H1 (cell line): Measurements from ENCODE around the gene ADAMTS6. TPM values are rescaled to one million over a fixed set of nuclear protein-coding genes. Genes with fewer than 3 reads are reported as not detected.
A peak's percentile ranks its signal among the peaks of the same experiment; 100 is the strongest.

ENCODE experiments used
- CTCF ChIA-PET: fragments of 300-600 bp; sonication (Branson Sonifier 250); formaldehyde crosslinking; loops from one replicate; lab custom pipeline; 2021; ENCODE audit not compliant: partially characterized antibody; lab: Charles Lee
- POLR2A ChIA-PET: fragments of 300-600 bp; sonication (Branson Sonifier 250); formaldehyde crosslinking; loops from one replicate; lab custom pipeline; 2021; ENCODE audit warnings: inconsistent platforms; ENCODE audit not compliant: partially characterized antibody; lab: Charles Lee
- DNase-seq, 2 experiments: peaks; one replicate each; pipeline versions ENCODE4 v3.0.0 to v3.0.0-alpha.2; 2010 to 2022; ENCODE audit warnings: low spot score in 2 of 2, low read depth in 1 of 2, mixed read lengths in 1 of 2
- FAIRE-seq: peaks from 2 replicates; lab custom pipeline; 2011; peaks lifted over from hg19 to GRCh38; lab: Jason Lieb, UNC
- H2AFZ ChIP-seq: 2 replicates; pipeline ENCODE4 v1.8.1; 2012; ENCODE audit warnings: low read length, inconsistent platforms
- H2AK5ac ChIP-seq: 2 replicates; pipeline ENCODE4 v1.6.1; 2013; ENCODE audit warnings: low read depth, low read length
- H2BK120ac ChIP-seq: replicated peaks from 2 replicates; pipeline ENCODE3; 2013; ENCODE audit warnings: low read depth, low read length, inconsistent platforms
- H2BK12ac ChIP-seq: 2 replicates; pipeline ENCODE4 v1.6.1; 2013; ENCODE audit warnings: low read depth, low read length
- H2BK15ac ChIP-seq: 2 replicates; pipeline ENCODE4 v1.6.1; 2013; ENCODE audit warnings: low read length
- H2BK20ac ChIP-seq: 2 replicates; pipeline ENCODE4 v1.6.1; 2013; ENCODE audit warnings: low read length
- H2BK5ac ChIP-seq: 2 replicates; pipeline ENCODE4 v1.6.1; 2013; ENCODE audit warnings: low read depth, low read length
- H3K14ac ChIP-seq: 2 replicates; pipeline ENCODE4 v1.6.1; 2013; ENCODE audit warnings: inconsistent platforms; ENCODE audit not compliant: insufficient read length
- H3K18ac ChIP-seq: 2 replicates; pipeline ENCODE4 v1.6.1; 2013; ENCODE audit warnings: low read length; ENCODE audit errors: extremely low read depth
- H3K23ac ChIP-seq: 2 replicates; pipeline ENCODE4 v1.6.1; 2013; ENCODE audit warnings: inconsistent platforms; ENCODE audit not compliant: insufficient read length
- H3K23me2 ChIP-seq: 2 replicates; pipeline ENCODE4 v1.6.1; 2013; ENCODE audit warnings: low read depth, low read length
- H3K27ac ChIP-seq: 2 replicates; pipeline ENCODE4 v1.6.1; 2011; ENCODE audit warnings: low read depth, low read length, inconsistent platforms
- H3K27me3 ChIP-seq, 4 experiments: replicated peaks in 1 of 4; 1 replicate in 1 of 4; 2 replicates in 3 of 4; pipeline versions ENCODE4 v1.6.1 to v1.8.1; 2011 to 2013; ENCODE audit warnings: low read length in 3 of 4, mild to moderate bottlenecking in 3 of 4, inconsistent platforms in 2 of 4, mixed read lengths in 2 of 4, moderate library complexity in 1 of 4; ENCODE audit not compliant: control insufficient read depth in 3 of 4, insufficient read depth in 3 of 4; ENCODE audit errors: extremely low read depth in 1 of 4
- H3K36me3 ChIP-seq, 4 experiments: 2 replicates each; pipeline versions ENCODE4 v1.6.1 to v1.8.1; 2011 to 2013; ENCODE audit warnings: mild to moderate bottlenecking in 4 of 4, low read length in 3 of 4, moderate library complexity in 2 of 4, control low read depth in 1 of 4, inconsistent platforms in 1 of 4; ENCODE audit not compliant: insufficient read depth in 4 of 4, control insufficient read depth in 2 of 4
- H3K4ac ChIP-seq: replicated peaks from 2 replicates; pipeline ENCODE3; 2013; ENCODE audit warnings: low read length, low read depth, mixed read lengths, inconsistent platforms; ENCODE audit not compliant: insufficient read length
- H3K4me1 ChIP-seq, 4 experiments: replicated peaks in 1 of 4; 1 replicate in 1 of 4; 2 replicates in 3 of 4; pipeline versions ENCODE4 v1.6.1 to v1.8.1; 2011 to 2013; ENCODE audit warnings: low read length in 3 of 4, inconsistent platforms in 2 of 4, mixed read lengths in 1 of 4; ENCODE audit not compliant: insufficient read depth in 4 of 4, control insufficient read depth in 3 of 4
- H3K4me2 ChIP-seq, 2 experiments: 2 replicates each; pipeline versions ENCODE4 v1.6.1 to v1.8.1; 2011 to 2013; ENCODE audit warnings: low read depth in 2 of 2, low read length in 2 of 2, control low read depth in 1 of 2, inconsistent platforms in 1 of 2, mild to moderate bottlenecking in 1 of 2; ENCODE audit not compliant: insufficient read depth in 1 of 2
- H3K4me3 ChIP-seq, 4 experiments: fragments of 200-600, 300-600 bp in 1 of 4; sonication (generic), shearing (Covaris generic), sonication (Bioruptor Twin) in 1 of 4; 2 replicates each; pipeline versions ENCODE4 v1.5.1 to v1.8.1; 2011 to 2016; ENCODE audit warnings: low read length in 4 of 4, low read depth in 3 of 4, control low read depth in 2 of 4, inconsistent platforms in 2 of 4, mild to moderate bottlenecking in 2 of 4, mixed read lengths in 1 of 4, moderate library complexity in 1 of 4; ENCODE audit not compliant: insufficient read depth in 2 of 4; ENCODE audit errors: extremely low read depth in 1 of 4
- H3K56ac ChIP-seq: replicated peaks from 2 replicates; pipeline ENCODE3; 2013; ENCODE audit warnings: low read depth, mild to moderate bottlenecking, mixed read lengths, low read length, inconsistent platforms; ENCODE audit not compliant: insufficient read length
- H3K79me1 ChIP-seq: 2 replicates; pipeline ENCODE4 v1.6.1; 2013; ENCODE audit warnings: low read depth, low read length, control low read depth
- H3K79me2 ChIP-seq, 2 experiments: 2 replicates each; pipeline versions ENCODE4 v1.6.1 to v1.8.1; 2012 to 2013; ENCODE audit warnings: low read length in 2 of 2, mild to moderate bottlenecking in 2 of 2, inconsistent platforms in 1 of 2; ENCODE audit not compliant: insufficient read depth in 2 of 2, control insufficient read depth in 1 of 2
- H3K9ac ChIP-seq, 4 experiments: replicated peaks in 1 of 4; 1 replicate in 1 of 4; 2 replicates in 3 of 4; pipeline versions ENCODE4 v1.6.1 to v1.8.1; 2011 to 2013; ENCODE audit warnings: low read depth in 3 of 4, low read length in 3 of 4, control low read depth in 2 of 4, mild to moderate bottlenecking in 2 of 4, moderate library complexity in 2 of 4, inconsistent platforms in 1 of 4; ENCODE audit errors: extremely low read depth in 1 of 4
- H3K9me3 ChIP-seq, 2 experiments: 2 replicates each; pipeline versions ENCODE4 v1.6.1 to v1.8.1; 2012 to 2013; ENCODE audit warnings: mild to moderate bottlenecking in 2 of 2, moderate library complexity in 2 of 2, control low read depth in 1 of 2, inconsistent platforms in 1 of 2, low read depth in 1 of 2, low read length in 1 of 2, mixed read lengths in 1 of 2; ENCODE audit not compliant: insufficient read depth in 2 of 2
- H4K20me1 ChIP-seq, 2 experiments: replicated peaks in 1 of 2; 2 replicates each; pipeline versions ENCODE3 to v1.8.1; 2011 to 2013; ENCODE audit warnings: inconsistent platforms in 2 of 2, low read length in 2 of 2, mild to moderate bottlenecking in 1 of 2; ENCODE audit not compliant: insufficient read depth in 2 of 2, control insufficient read depth in 1 of 2
- H4K5ac ChIP-seq: 2 replicates; pipeline ENCODE4 v1.6.1; 2013; ENCODE audit warnings: low read length, low read depth, mixed read lengths, inconsistent platforms; ENCODE audit not compliant: insufficient read length
- H4K8ac ChIP-seq: 2 replicates; pipeline ENCODE4 v1.8.0; 2013; ENCODE audit warnings: mild to moderate bottlenecking, moderate library complexity, low read length, inconsistent platforms; ENCODE audit not compliant: insufficient read depth; ENCODE audit errors: extremely low read depth
- H4K91ac ChIP-seq: replicated peaks from 2 replicates; pipeline ENCODE3; 2013; ENCODE audit warnings: low read length, mixed read lengths, inconsistent platforms; ENCODE audit not compliant: insufficient read length
- BRCA1 ChIP-seq: IDR thresholded peaks from 2 replicates; pipeline ENCODE4 v1.6.1; 2012; ENCODE audit warnings: low read depth, low read length, improper control_type of control experiment
- CREB1 ChIP-seq: IDR thresholded peaks from 2 replicates; pipeline ENCODE4 v1.6.1; 2012; ENCODE audit warnings: inconsistent platforms
- CTBP2 ChIP-seq: IDR thresholded peaks from 2 replicates; pipeline ENCODE4 v1.7.0; 2011; ENCODE audit warnings: borderline replicate concordance, mild to moderate bottlenecking, moderate library complexity, mixed read lengths, low read length; ENCODE audit not compliant: insufficient read depth, insufficient read length
- HDAC6 ChIP-seq: IDR thresholded peaks from one replicate; pipeline ENCODE4 v1.7.1; 2012; ENCODE audit warnings: low read depth, mild to moderate bottlenecking, inconsistent platforms, low read length, moderate library complexity
- PHF8 ChIP-seq: fragments of 200-600 bp; sonication (generic); conservative IDR thresholded peaks from 2 replicates; pipeline ENCODE4 v1.7.1; 2012; ENCODE audit warnings: low read depth, mild to moderate bottlenecking, inconsistent platforms, low read length, moderate library complexity
- WGBS, 2 experiments: shearing (Covaris generic) in 1 of 2; methylation state at CpG; one replicate each; pipeline versions ENCODE4 v1.1.6 to v1.1.7; 2013 to 2015; ENCODE audit warnings: low lambda C conversion rate in 2 of 2, mixed read lengths in 2 of 2, inconsistent platforms in 1 of 2, low coverage in 1 of 2, missing lambda C conversion rate in 1 of 2; ENCODE audit not compliant: insufficient replicate concordance in 2 of 2, insufficient coverage in 1 of 2, insufficient read length in 1 of 2; ENCODE audit errors: extremely low coverage in 1 of 2, missing lambda C conversion rate in 1 of 2; 5-methylcytosine and 5-hydroxymethylcytosine counted together
- polyA plus RNA-seq, 7 experiments: library from polyadenylated mRNA; depleted of rRNA in 3 of 7; stranded (reverse) in 5 of 7; unstranded in 2 of 7; fragments of >200 nt in 5 of 7; fragments of 200-250 nt in 2 of 7; gene quantifications; 1 replicate in 5 of 7; 2 replicates in 1 of 7; 4 replicates in 1 of 7; pipeline versions ENCODE4 v1.2.1 to v1.2.3, GENCODE V29; 2011 to 2013; ENCODE audit warnings: missing spikeins in 2 of 7, mixed read lengths in 2 of 7
- total RNA-seq: library from RNA; stranded (reverse); fragmentation: NEBNext Ultra II Directional; extraction: Animal tissue kit (Norgen Biotek cat#: 25700); gene quantifications from 2 replicates; pipeline ENCODE4 v1.2.1, GENCODE V29; 2021
- TF ChIP-seq, protein P1 (sequence below): IDR thresholded peaks from 2 replicates; pipeline ENCODE4 v1.6.1; 2012; ENCODE audit warnings: inconsistent platforms
- TF ChIP-seq, protein P2 (sequence below): IDR thresholded peaks from 2 replicates; pipeline ENCODE4 v1.6.1; 2011; ENCODE audit warnings: low read depth, mild to moderate bottlenecking, low read length; ENCODE audit not compliant: insufficient read depth

The ADAMTS6 gene
- total and polyA plus RNA-seq, 2 of the 8 experiments (the other 6 are each of a cell fraction or from before 2014, with no cell fraction given): 0.74 to 2.4 TPM

DNA sequence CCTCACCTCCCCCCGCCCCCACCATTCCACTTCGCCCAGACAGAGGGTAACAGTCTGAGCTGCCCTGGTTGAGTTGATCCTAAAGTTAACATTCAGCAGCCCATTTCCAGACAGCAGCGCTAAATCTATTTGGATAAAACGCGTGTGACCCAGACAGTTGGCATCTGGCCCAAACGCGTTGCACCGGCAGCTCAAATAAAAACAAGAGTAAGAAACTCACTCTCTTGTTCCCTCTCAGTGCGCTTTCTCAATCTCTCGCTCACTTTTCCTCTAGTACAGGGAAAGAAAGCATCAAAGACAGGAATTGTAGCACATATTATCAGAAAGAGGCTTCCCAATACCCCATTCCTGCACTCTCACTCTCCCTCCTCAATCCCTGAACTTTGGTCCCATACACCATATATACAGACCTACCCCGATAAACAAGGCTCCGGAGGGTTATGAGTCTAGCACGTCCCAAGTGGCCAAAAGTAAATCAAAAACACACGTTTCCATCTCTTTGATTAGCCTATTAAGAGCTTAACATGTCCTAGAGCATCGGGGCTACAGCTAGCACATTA, 1.3 kb downstream of the ADAMTS6 start:
- no peaks in the 10 kb centered on the region for H3K79me2 ChIP-seq
- 19% methylated on average over 15 of the region's 15 CpGs; no CpG with 5 or more reads in 1 of the 2 experiments for WGBS, 2 experiments
- DNase-seq: no peak
- H2BK120ac ChIP-seq: no peak overlapping the region
- TF ChIP-seq BRCA1: no peak
- TF ChIP-seq PHF8: no peak
- TF ChIP-seq, protein P1, sequence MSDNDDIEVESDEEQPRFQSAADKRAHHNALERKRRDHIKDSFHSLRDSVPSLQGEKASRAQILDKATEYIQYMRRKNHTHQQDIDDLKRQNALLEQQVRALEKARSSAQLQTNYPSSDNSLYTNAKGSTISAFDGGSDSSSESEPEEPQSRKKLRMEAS: no peak
- no peak for TF ChIP-seq CTBP2
- TF ChIP-seq, protein P2, sequence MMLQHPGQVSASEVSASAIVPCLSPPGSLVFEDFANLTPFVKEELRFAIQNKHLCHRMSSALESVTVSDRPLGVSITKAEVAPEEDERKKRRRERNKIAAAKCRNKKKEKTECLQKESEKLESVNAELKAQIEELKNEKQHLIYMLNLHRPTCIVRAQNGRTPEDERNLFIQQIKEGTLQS: no peak
- no peak for TF ChIP-seq CREB1
- no peak for TF ChIP-seq HDAC6
- TF ChIP-seq, all 59 proteins: peak for 0
- peak overlapping the region; percentile 77; the same call in 1 of the 2 replicates for H2BK12ac ChIP-seq
- no peak overlapping the region for H3K27ac ChIP-seq
- H3K36me3 ChIP-seq: no peaks in the 10 kb centered on the region
- H3K23me2 ChIP-seq: peaks cover 15% of the 10 kb centered on the region
- no peak overlapping the region for H4K5ac ChIP-seq
- H4K8ac ChIP-seq: no peak overlapping the region
- peaks cover 0 to 11% (median 6%) of the 10 kb centered on the region in 4 experiments; a peak in 4 of 7 replicates for H3K4me1 ChIP-seq
- POLR2A ChIA-PET: interaction anchor here (1.9 to 2.0 kb wide), 2 partner anchors 82 to 377 kb away, joined by 4 read pairs; partner anchors contain the start of genes CENPK and PPWD1
- H2AK5ac ChIP-seq: no peak overlapping the region
- H3K4ac ChIP-seq: no peak overlapping the region
- H3K9ac ChIP-seq: peak overlapping the region in 2 of 4 experiments; percentile 13 to 53; a peak in 3 of 7 replicates
- no peaks in the 10 kb centered on the region for H3K27me3 ChIP-seq
- no peak overlapping the region for H2BK15ac ChIP-seq
- no peak overlapping the region for H3K56ac ChIP-seq
- no peak overlapping the region for H3K14ac ChIP-seq
- no peaks in the 10 kb centered on the region for H3K79me1 ChIP-seq
- H4K20me1 ChIP-seq: no peaks in the 10 kb centered on the region
- CTCF ChIA-PET: interaction anchor here (1.2 to 6.6 kb wide), 5 partner anchors 9 to 669 kb away, joined by 3 to 63 read pairs (median 6); no protein-coding TSS in a partner anchor
- FAIRE-seq: peak; percentile 19
- H2AFZ ChIP-seq: peak overlapping the region; percentile 93
- no peak overlapping the region for H3K23ac ChIP-seq
- peak overlapping the region; percentile 0; the same call in 1 of the 2 replicates for H2BK5ac ChIP-seq
- H3K4me3 ChIP-seq: peak overlapping the region; percentile 27 to 79 (median 44)
- H4K91ac ChIP-seq: no peak overlapping the region
- peak overlapping the region; percentile 61 to 81 for H3K4me2 ChIP-seq
- H2BK20ac ChIP-seq: no peak overlapping the region
- H3K9me3 ChIP-seq: peaks cover 0 to 2% of the 10 kb centered on the region in 2 experiments; a peak in 1 of 4 replicates
- H3K18ac ChIP-seq: 0 out of 2 replicates have a peak overlapping the region, but pooled peaks have one; percentile 1
